HepG2 (cell line): ENCODE results near the gene GATAD2B. TPM values are rescaled to one million over a fixed set of nuclear protein-coding genes. Genes with fewer than 3 reads are reported as not detected.

Experiments used
- BCL6 ChIP-seq: IDR thresholded peaks from 2 replicates; pipeline ENCODE4 v1.6.1; 2016; ENCODE audit warnings: missing genetic modification reagents, missing compliant biosample characterization
- BRCA1 ChIP-seq: sonication (generic); formaldehyde crosslinking; IDR thresholded peaks from 2 replicates; pipeline ENCODE4 v1.4.0; 2020; ENCODE audit warnings: missing genetic modification reagents
- JUN ChIP-seq: sonication (generic); formaldehyde crosslinking; IDR thresholded peaks from 2 replicates; pipeline ENCODE4 v1.4.0; 2020; ENCODE audit warnings: mild to moderate bottlenecking, missing genetic modification reagents
- KAT8 ChIP-seq: IDR thresholded peaks from 2 replicates; pipeline ENCODE4 v1.6.1; 2016; ENCODE audit warnings: missing genetic modification reagents, missing compliant biosample characterization
- KLF9 ChIP-seq: IDR thresholded peaks from 2 replicates; pipeline ENCODE4 v1.6.1; 2016; ENCODE audit warnings: low read depth
- MLX ChIP-seq: IDR thresholded peaks from 2 replicates; pipeline ENCODE4 v1.6.1; 2016
- NR2C2 ChIP-seq: sonication (generic); formaldehyde crosslinking; IDR thresholded peaks from 2 replicates; pipeline ENCODE4 v1.4.0; 2020; ENCODE audit warnings: missing genetic modification reagents, mild to moderate bottlenecking, moderate library complexity, borderline replicate concordance
- POLR2AphosphoS2 ChIP-seq: IDR thresholded peaks from 2 replicates; pipeline ENCODE4 v1.6.1; 2011; ENCODE audit warnings: low read depth, low read length, improper control_type of control experiment
- SIX4 ChIP-seq: sonication (generic); formaldehyde crosslinking; IDR thresholded peaks from 2 replicates; pipeline ENCODE4 v1.4.0; 2020; ENCODE audit warnings: missing genetic modification reagents
- THAP11 ChIP-seq: IDR thresholded peaks from 2 replicates; pipeline ENCODE4 v1.6.1; 2016; ENCODE audit warnings: missing biosample characterization, missing genetic modification reagents
- TSC22D2 ChIP-seq: sonication (generic); formaldehyde crosslinking; IDR thresholded peaks from 2 replicates; pipeline ENCODE4 v1.5.1; 2020; ENCODE audit warnings: missing genetic modification reagents, mild to moderate bottlenecking, borderline replicate concordance
- ZBTB2 ChIP-seq: sonication (generic); formaldehyde crosslinking; IDR thresholded peaks from 2 replicates; pipeline ENCODE4 v1.8.0; 2022; ENCODE audit warnings: low read depth, missing genetic modification reagents
- ZBTB25 ChIP-seq: IDR thresholded peaks from 2 replicates; pipeline ENCODE4 v1.6.1; 2018; ENCODE audit warnings: missing genetic modification reagents
- ZBTB43 ChIP-seq: sonication (generic); formaldehyde crosslinking; conservative IDR thresholded peaks from 2 replicates; pipeline ENCODE4 v1.4.0; 2020; ENCODE audit warnings: missing genetic modification reagents
- ZBTB44 ChIP-seq: sonication (generic); formaldehyde crosslinking; IDR thresholded peaks from 2 replicates; pipeline ENCODE4 v1.4.0; 2020; ENCODE audit warnings: missing genetic modification reagents
- ZC3H4 ChIP-seq: sonication (generic); formaldehyde crosslinking; IDR thresholded peaks from 2 replicates; pipeline ENCODE4 v1.4.0; 2020; ENCODE audit warnings: missing genetic modification reagents, borderline replicate concordance
- ZKSCAN8 ChIP-seq: IDR thresholded peaks from 2 replicates; pipeline ENCODE4 v1.6.1; 2016; ENCODE audit warnings: borderline replicate concordance, missing genetic modification reagents, missing compliant biosample characterization
- ZMAT3 ChIP-seq: sonication (generic); formaldehyde crosslinking; conservative IDR thresholded peaks from 2 replicates; pipeline ENCODE4 v1.7.0; 2021; ENCODE audit warnings: missing genetic modification reagents
- ZNF354B ChIP-seq: sonication (generic); formaldehyde crosslinking; IDR thresholded peaks from 2 replicates; pipeline ENCODE4 v1.8.0; 2022; ENCODE audit warnings: mild to moderate bottlenecking, missing genetic modification reagents
- ZNF510 ChIP-seq: sonication (generic); formaldehyde crosslinking; IDR thresholded peaks from 2 replicates; pipeline ENCODE4 v1.4.0; 2020; ENCODE audit warnings: low read depth, mild to moderate bottlenecking, missing genetic modification reagents
- ZNF644 ChIP-seq: IDR thresholded peaks from 2 replicates; pipeline ENCODE4 v1.6.1; 2016; ENCODE audit warnings: low read depth
- ZNF770 ChIP-seq: sonication (generic); formaldehyde crosslinking; IDR thresholded peaks from 2 replicates; pipeline ENCODE4 v1.5.0; 2020; ENCODE audit warnings: mild to moderate bottlenecking, missing genetic modification reagents
- polyA plus RNA-seq, 8 experiments: library from polyadenylated mRNA; depleted of rRNA in 3 of 8; stranded (reverse) in 7 of 8; unstranded in 1 of 8; fragments of >200 nt; fragmentation: Illumina TruSeq in 4 of 8; extraction: Trizol in 4 of 8; gene quantifications; 2 replicates each; pipeline versions ENCODE4 v1.2.1 to v1.2.3, GENCODE V29; 2011 to 2016; ENCODE audit warnings: low read depth in 4 of 8, missing spikeins in 1 of 8, mixed read lengths in 1 of 8; ENCODE audit not compliant: insufficient read depth in 1 of 8
- total RNA-seq, 5 experiments: library from RNA; depleted of rRNA; stranded (reverse); fragments of >200 nt; fragmentation: Illumina TruSeq; extraction: Trizol; gene quantifications; 2 replicates each; pipeline ENCODE4 v1.2.3, GENCODE V29; 2016; ENCODE audit warnings: low read depth in 1 of 5

GATAD2B gene
- total and polyA plus RNA-seq, 2 of the 13 experiments (the other 11 are each of a cell fraction or from before 2014, with no cell fraction given): 3.2 to 5.2 TPM

DNA sequence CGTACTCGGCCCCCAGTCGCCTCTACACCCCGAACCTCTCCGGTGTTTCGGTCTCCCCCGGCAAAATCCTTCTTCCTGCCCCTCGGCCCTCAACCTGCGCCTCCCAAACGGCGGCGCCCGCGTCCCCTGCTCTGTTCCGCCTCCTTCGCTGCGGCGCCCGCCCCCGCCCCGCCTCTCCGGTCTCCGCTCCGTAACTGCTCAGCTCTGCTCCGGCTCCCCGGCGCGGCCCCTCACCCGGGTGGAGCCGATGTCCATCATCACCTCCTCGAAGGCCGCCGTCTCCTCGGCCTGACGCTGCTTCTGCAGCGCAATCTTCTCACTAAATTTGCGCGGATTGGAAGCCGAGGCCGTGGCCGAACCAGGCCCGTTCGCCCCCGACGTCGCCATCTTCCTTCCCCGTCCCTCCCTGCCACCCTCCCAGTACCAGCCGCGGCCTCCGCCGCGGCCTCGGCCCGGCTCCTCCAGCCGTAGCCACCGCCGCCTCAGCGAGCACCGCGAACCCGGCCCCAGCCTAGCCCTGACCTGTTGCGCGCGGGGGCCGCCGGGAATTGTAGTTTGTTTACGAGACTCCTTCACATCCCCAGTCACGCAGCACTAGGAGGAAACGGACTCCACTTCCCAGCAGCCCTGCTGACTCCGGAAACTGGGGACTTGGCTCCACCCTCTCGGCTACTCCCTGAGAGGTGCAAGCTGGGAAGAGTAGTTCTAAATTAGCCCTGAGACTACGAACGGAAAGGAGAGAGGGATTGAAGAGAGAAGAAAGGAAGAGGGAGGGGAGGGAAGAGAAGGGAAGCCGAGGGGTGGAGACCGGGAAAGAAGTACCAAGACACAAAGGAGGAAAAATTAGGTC, 35.6 kb upstream of the GATAD2B start, which contains the start of gene CRTC2 (continued):
- TF ChIP-seq ZBTB43 (CRISPR knock-in tag): peak; percentile 43; the same call in 1 of the 2 replicates
- peak; percentile 25; the same call in 1 of the 2 replicates for TF ChIP-seq ZBTB2 (CRISPR knock-in tag)
- TF ChIP-seq ZNF510 (CRISPR knock-in tag): no peak
- TF ChIP-seq KAT8 (CRISPR knock-in tag): peak; percentile 79; the same call in 1 of the 2 replicates
- peak; percentile 70; the same call in 1 of the 2 replicates for TF ChIP-seq ZBTB25 (CRISPR knock-in tag)
- no peak for TF ChIP-seq JUN (CRISPR knock-in tag)
- no peak for TF ChIP-seq POLR2AphosphoS2
- TF ChIP-seq ZNF770 (CRISPR knock-in tag): peak; percentile 90
- TF ChIP-seq ZC3H4 (CRISPR knock-in tag): no peak
- 0 out of 2 replicates have a peak, but pooled peaks have one; percentile 39 for TF ChIP-seq ZNF354B (CRISPR knock-in tag)
- TF ChIP-seq NR2C2 (CRISPR knock-in tag): peak; percentile 98
- TF ChIP-seq ZNF644 (CRISPR knock-in tag): no peak
- TF ChIP-seq ZKSCAN8 (CRISPR knock-in tag): no peak
- peak; percentile 53; the same call in 1 of the 2 replicates for TF ChIP-seq ZBTB44 (CRISPR knock-in tag)
- TF ChIP-seq MLX (CRISPR knock-in tag): no peak
- TF ChIP-seq ZMAT3 (CRISPR knock-in tag): no peak
- TF ChIP-seq THAP11 (CRISPR knock-in tag): peak; percentile 98
- no peak for TF ChIP-seq TSC22D2 (CRISPR knock-in tag)
- TF ChIP-seq SIX4 (CRISPR knock-in tag): no peak
- 0 out of 2 replicates have a peak, but pooled peaks have one; percentile 26 for TF ChIP-seq KLF9 (CRISPR knock-in tag)
- TF ChIP-seq BCL6 (CRISPR knock-in tag): no peak
- no peak for TF ChIP-seq BRCA1 (CRISPR knock-in tag)
